Measurements from ENCODE around the gene COL5A1. TPM values are rescaled to one million over a fixed set of nuclear protein-coding genes. Genes with fewer than 3 reads are reported as not detected.

Gene COL5A1
- total RNA-seq, 1 experiment from 2014 or later: 9.5 TPM

DNA sequence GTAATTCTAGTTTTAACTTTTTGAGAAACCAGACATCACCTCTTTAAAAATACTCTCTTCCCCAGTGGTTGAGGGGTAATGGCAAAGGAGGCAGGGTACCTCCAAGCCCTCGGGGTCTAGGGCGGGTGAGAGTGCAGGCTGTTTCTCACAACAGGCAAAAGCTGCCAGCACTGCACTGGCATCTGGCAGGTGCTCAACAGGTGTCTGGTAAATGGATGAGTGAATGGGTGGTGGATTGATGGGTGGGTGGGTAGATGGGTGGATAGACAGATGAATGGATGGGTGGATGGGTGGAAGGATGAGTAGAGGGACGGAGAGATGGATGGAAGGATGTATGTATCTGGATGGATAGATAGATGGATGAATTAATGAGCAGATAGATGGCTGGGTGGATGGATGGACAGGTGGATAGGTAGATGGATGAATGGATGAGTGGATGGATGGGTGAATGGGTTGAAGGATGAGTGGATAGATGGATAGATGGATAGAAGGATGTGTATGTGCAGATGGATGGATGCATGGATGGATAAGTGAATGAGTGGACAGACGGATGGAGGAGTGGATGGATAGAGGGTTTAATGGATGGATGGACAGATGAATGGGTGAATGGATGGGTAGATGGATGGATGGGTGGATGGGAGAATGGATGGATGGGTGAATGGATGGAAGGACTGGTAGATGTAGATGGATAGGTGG is 84.6 kb downstream of the COL5A1 start:
- no peak overlapping the region for H3K14ac ChIP-seq (ENCODE audit: insufficient read depth, low read length)
- H3K4me1 Mint-ChIP-seq: peaks cover 3 to 6% of the 10 kb centered on the region in 2 experiments; a peak in 3 of 4 replicates
- H3K9me3 ChIP-seq (ENCODE audit: control insufficient read depth, low read depth, low read length): no peaks in the 10 kb centered on the region
- H3K79me2 ChIP-seq (ENCODE audit: insufficient read depth, low read length): no peaks in the 10 kb centered on the region
- no peak overlapping the region for H3K27ac ChIP-seq (ENCODE audit: insufficient read length, low read depth, low read length)
- no peak overlapping the region for H3T11ph ChIP-seq (ENCODE audit: low read length)
- 100% methylated on average over 1 of the region's 4 CpGs for WGBS (ENCODE audit: extremely low coverage, insufficient read length, low lambda C conversion rate)
- H2BK120ac ChIP-seq (ENCODE audit: low read depth, low read length, poor library complexity, severe bottlenecking): no peak overlapping the region
- H3K79me1 ChIP-seq (ENCODE audit: insufficient read depth, low read depth, low read length, poor library complexity, severe bottlenecking): no peaks in the 10 kb centered on the region
- H2BK15ac ChIP-seq (ENCODE audit: low read depth, low read length): no peak overlapping the region
- H3K23ac ChIP-seq (ENCODE audit: insufficient read length, low read depth, low read length): no peak overlapping the region
- no peak overlapping the region for H3K56ac ChIP-seq (ENCODE audit: insufficient read length, low read depth, low read length)
- H2BK12ac ChIP-seq (ENCODE audit: insufficient read length, low read depth, low read length): no peak overlapping the region
- H3K4ac ChIP-seq (ENCODE audit: low read depth, low read length): no peak overlapping the region
- no peak overlapping the region for H4K91ac ChIP-seq (ENCODE audit: insufficient read length, low read depth, low read length)
- no peaks in the 10 kb centered on the region for H3K27me3 ChIP-seq (ENCODE audit: insufficient read depth, low read length)
- H3K18ac ChIP-seq (ENCODE audit: insufficient read length, low read depth, low read length): no peak overlapping the region
- H4K5ac ChIP-seq (ENCODE audit: insufficient read length, low read depth, low read length): no peak overlapping the region
- no peak overlapping the region for H2BK20ac ChIP-seq (ENCODE audit: low read depth, low read length, poor library complexity, severe bottlenecking)
- no peak for DNase-seq
- peaks cover 0 to 3% of the 10 kb centered on the region in 2 experiments; a peak in 1 of 5 replicates for H3K9me3 Mint-ChIP-seq
- TF ChIP-seq, protein P1, sequence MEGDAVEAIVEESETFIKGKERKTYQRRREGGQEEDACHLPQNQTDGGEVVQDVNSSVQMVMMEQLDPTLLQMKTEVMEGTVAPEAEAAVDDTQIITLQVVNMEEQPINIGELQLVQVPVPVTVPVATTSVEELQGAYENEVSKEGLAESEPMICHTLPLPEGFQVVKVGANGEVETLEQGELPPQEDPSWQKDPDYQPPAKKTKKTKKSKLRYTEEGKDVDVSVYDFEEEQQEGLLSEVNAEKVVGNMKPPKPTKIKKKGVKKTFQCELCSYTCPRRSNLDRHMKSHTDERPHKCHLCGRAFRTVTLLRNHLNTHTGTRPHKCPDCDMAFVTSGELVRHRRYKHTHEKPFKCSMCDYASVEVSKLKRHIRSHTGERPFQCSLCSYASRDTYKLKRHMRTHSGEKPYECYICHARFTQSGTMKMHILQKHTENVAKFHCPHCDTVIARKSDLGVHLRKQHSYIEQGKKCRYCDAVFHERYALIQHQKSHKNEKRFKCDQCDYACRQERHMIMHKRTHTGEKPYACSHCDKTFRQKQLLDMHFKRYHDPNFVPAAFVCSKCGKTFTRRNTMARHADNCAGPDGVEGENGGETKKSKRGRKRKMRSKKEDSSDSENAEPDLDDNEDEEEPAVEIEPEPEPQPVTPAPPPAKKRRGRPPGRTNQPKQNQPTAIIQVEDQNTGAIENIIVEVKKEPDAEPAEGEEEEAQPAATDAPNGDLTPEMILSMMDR (conservative IDR thresholded peaks at IDR 0.05): no peak
- no peaks in the 10 kb centered on the region for H3K27me3 Mint-ChIP-seq (ENCODE audit: low read depth)
- no peaks in the 10 kb centered on the region for H4K20me1 ChIP-seq (ENCODE audit: control insufficient read depth, insufficient read depth, insufficient read length)
- H2BK5ac ChIP-seq (ENCODE audit: insufficient read length, low read length): no peak overlapping the region
- no peak overlapping the region for H3K27ac Mint-ChIP-seq
- H3K4me1 ChIP-seq (ENCODE audit: insufficient read depth, low read length): no peaks in the 10 kb centered on the region
- no peak overlapping the region for H3K4me2 ChIP-seq (ENCODE audit: insufficient read depth, insufficient read length, low read length)
- no peak overlapping the region for H4K8ac ChIP-seq (replicated peaks; ENCODE audit: insufficient read length, low read depth, low read length)
- H2AK5ac ChIP-seq (ENCODE audit: insufficient read length, low read length): no peak overlapping the region
- no peak overlapping the region for H3K4me3 Mint-ChIP-seq
- no peaks in the 10 kb centered on the region for H3K23me2 ChIP-seq (ENCODE audit: insufficient read length, low read depth, low read length, poor library complexity, severe bottlenecking)
- no peak overlapping the region for H3K9ac ChIP-seq (ENCODE audit: extremely low read depth, insufficient read length, low read length)
- H2AFZ ChIP-seq (ENCODE audit: low read length): no peak overlapping the region
- H3K36me3 Mint-ChIP-seq (ENCODE audit: insufficient read depth in 1 of 3, low read depth in 3 of 3): peaks cover 0 to 4% (median 0%) of the 10 kb centered on the region in 3 experiments; a peak in 2 of 7 replicates
